Ishikawa (cell line): ENCODE data around the gene LCN10.
A peak's percentile ranks its signal among the peaks of the same experiment; 100 is the strongest.

Experiments
- CEBPB ChIP-seq: IDR thresholded peaks from 2 replicates; pipeline ENCODE4 v1.6.1; 2012
- CREB1 ChIP-seq: IDR thresholded peaks from 2 replicates; pipeline ENCODE4 v1.6.1; 2012; ENCODE audit warnings: low read depth
- EGR1 ChIP-seq: IDR thresholded peaks from 2 replicates; pipeline ENCODE4 v1.6.1; 2012
- EP300 ChIP-seq: IDR thresholded peaks from 2 replicates; pipeline ENCODE4 v1.6.1; 2012; ENCODE audit warnings: borderline replicate concordance
- FOXM1 ChIP-seq: IDR thresholded peaks from 2 replicates; pipeline ENCODE4 v1.6.1; 2012; ENCODE audit warnings: low read depth, borderline replicate concordance
- NFIC ChIP-seq: IDR thresholded peaks from 2 replicates; pipeline ENCODE4 v1.6.1; 2012
- RAD21 ChIP-seq: IDR thresholded peaks from 2 replicates; pipeline ENCODE4 v1.6.1; 2012; ENCODE audit warnings: low read depth
- TAF1 ChIP-seq: IDR thresholded peaks from 2 replicates; pipeline ENCODE4 v1.6.1; 2012; ENCODE audit warnings: low read depth, mild to moderate bottlenecking
- TCF12 ChIP-seq: IDR thresholded peaks from 2 replicates; pipeline ENCODE4 v1.6.1; 2012; ENCODE audit warnings: low read depth
- TEAD4 ChIP-seq: IDR thresholded peaks from 2 replicates; pipeline ENCODE4 v1.6.1; 2012
- YY1 ChIP-seq: IDR thresholded peaks from 2 replicates; pipeline ENCODE4 v1.6.1; 2012; ENCODE audit warnings: low read depth
- ZBTB7A ChIP-seq: IDR thresholded peaks from 2 replicates; pipeline ENCODE4 v1.6.1; 2012; ENCODE audit warnings: low read depth
- TF ChIP-seq, protein P1 (sequence below): IDR thresholded peaks from 2 replicates; pipeline ENCODE4 v1.6.1; 2012
- TF ChIP-seq, protein P2 (sequence below): IDR thresholded peaks from 2 replicates; pipeline ENCODE4 v1.6.1; 2012
- TF ChIP-seq, protein P3 (sequence below): IDR thresholded peaks from 2 replicates; pipeline ENCODE4 v1.6.1; 2012; ENCODE audit warnings: low read depth, mild to moderate bottlenecking

Gene LCN10

DNA sequence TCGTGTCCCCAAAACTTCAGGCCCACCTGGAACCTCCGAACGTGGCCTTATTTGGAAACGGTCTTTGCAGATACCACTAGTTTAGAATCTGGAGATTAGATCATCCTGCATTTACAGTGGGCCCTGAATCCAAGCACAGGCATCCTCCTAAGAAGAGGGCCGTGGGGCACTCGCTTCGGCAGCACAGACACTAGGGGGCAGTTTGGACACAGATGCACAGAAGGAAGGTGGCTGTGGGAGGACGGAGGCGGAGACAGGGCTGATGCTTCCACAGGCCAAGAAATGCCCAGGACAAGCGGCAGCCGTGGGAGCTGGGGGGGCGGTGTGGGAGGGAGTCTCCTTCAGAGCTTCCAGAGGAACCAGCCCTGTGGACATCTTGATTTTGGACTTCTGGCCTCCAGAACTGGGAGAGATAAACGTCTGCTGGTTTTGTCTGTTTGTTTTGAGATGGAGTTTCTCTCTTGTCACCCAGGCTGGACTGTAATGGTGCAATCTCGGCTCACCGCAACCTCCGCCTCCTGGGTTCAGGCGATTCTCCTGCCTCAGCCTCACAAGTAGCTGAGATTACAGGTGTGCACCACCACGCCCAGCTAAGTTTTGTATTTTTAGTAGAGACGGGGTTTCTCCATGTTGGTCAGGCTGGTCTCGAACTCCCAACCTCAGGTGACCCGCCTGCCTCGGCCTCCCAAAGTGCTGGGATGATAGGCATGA is 18.2 kb upstream of the LCN10 start:
- TF ChIP-seq RAD21, result peak; percentile 38; the same call in 1 of the 2 replicates

DNA sequence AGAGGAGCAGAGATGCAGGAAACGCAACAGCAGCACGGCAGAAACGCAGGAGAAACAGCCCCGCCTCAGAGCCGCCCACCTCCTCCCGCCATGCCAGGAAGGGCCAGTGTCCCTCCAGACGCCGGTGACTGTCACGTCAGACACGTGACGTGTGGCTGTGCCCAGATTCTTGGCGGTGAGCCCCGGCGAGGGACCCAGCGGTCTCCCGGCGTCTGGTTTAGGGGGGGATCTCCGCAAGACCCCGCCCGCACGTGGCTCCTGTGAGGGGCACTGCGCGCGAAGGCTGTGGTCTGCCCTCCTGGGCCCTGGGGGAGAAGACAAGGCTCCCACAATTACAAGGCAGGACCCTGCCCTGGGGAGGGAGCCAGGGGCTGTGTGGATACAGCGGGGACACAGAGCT is 17.7 kb upstream of the LCN10 start:
- TF ChIP-seq YY1, result no peak
- TF ChIP-seq ZBTB7A, result no peak
- no peak for TF ChIP-seq TEAD4
- no peak for TF ChIP-seq FOXM1
- no peak for TF ChIP-seq EP300
- no peak for TF ChIP-seq CREB1
- TF ChIP-seq, protein P1, sequence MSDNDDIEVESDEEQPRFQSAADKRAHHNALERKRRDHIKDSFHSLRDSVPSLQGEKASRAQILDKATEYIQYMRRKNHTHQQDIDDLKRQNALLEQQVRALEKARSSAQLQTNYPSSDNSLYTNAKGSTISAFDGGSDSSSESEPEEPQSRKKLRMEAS, result no peak
- no peak for TF ChIP-seq TCF12
- no peak for TF ChIP-seq CEBPB
- TF ChIP-seq EGR1, result no peak
- TF ChIP-seq, protein P2, sequence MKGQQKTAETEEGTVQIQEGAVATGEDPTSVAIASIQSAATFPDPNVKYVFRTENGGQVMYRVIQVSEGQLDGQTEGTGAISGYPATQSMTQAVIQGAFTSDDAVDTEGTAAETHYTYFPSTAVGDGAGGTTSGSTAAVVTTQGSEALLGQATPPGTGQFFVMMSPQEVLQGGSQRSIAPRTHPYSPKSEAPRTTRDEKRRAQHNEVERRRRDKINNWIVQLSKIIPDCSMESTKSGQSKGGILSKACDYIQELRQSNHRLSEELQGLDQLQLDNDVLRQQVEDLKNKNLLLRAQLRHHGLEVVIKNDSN, result no peak
- no peak for TF ChIP-seq RAD21
- no peak for TF ChIP-seq TAF1
- TF ChIP-seq, protein P3, sequence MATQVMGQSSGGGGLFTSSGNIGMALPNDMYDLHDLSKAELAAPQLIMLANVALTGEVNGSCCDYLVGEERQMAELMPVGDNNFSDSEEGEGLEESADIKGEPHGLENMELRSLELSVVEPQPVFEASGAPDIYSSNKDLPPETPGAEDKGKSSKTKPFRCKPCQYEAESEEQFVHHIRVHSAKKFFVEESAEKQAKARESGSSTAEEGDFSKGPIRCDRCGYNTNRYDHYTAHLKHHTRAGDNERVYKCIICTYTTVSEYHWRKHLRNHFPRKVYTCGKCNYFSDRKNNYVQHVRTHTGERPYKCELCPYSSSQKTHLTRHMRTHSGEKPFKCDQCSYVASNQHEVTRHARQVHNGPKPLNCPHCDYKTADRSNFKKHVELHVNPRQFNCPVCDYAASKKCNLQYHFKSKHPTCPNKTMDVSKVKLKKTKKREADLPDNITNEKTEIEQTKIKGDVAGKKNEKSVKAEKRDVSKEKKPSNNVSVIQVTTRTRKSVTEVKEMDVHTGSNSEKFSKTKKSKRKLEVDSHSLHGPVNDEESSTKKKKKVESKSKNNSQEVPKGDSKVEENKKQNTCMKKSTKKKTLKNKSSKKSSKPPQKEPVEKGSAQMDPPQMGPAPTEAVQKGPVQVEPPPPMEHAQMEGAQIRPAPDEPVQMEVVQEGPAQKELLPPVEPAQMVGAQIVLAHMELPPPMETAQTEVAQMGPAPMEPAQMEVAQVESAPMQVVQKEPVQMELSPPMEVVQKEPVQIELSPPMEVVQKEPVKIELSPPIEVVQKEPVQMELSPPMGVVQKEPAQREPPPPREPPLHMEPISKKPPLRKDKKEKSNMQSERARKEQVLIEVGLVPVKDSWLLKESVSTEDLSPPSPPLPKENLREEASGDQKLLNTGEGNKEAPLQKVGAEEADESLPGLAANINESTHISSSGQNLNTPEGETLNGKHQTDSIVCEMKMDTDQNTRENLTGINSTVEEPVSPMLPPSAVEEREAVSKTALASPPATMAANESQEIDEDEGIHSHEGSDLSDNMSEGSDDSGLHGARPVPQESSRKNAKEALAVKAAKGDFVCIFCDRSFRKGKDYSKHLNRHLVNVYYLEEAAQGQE, result no peak
- TF ChIP-seq NFIC, result no peak

DNA sequence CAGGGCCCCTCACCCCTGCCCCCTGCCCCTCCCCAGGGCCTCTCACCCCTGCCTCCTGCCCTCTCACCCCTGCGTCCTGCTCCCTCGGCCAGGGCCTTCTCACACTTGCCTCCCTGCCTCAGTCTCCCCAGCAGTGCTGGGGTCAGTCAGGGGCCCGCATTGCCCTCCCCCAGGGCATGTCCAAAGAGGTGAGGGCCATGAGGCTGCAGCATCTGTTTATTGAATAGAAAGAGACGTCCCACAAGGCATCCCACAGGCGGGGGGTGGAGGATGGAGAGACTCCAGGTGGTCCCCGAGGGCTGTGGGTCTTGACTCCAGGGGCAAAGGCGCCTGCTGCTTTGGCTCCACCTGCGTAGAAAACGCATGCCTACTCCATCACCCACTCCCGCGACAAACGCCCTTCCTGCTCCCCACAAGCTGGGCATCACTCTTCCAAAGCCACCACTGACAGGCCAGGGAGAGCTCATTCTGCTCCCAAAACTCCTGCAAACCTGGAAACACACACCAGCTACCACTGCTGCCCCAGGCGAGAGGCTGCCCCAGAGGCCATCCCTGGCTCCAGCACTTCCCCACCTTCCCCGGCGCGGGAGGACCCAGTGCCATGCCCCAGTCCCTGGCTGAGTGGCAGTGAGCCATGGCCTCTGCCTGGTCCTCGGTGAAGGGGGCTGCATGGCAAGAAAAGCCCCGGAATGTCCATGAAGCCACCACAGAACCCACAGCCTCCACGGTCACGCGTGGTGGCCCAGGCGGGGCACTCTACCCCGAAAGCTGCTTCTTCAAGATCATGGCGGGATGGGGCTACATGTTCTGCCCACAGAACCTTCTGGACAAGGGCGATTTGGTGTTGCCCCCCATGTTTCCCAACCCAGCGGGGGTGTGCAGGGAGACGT is 16.9 kb upstream of the LCN10 start:
- TF ChIP-seq TCF12 (no peak), FOXM1 (no peak), NFIC (no peak), CREB1 (no peak), EP300 (no peak), TAF1 (no peak), EGR1 (no peak), CEBPB (no peak), ZBTB7A (no peak), TEAD4 (no peak), RAD21 (no peak), YY1 (no peak)
- TF ChIP-seq, protein P3, result no peak
- TF ChIP-seq, protein P2, result no peak
- TF ChIP-seq, protein P1, result no peak

DNA sequence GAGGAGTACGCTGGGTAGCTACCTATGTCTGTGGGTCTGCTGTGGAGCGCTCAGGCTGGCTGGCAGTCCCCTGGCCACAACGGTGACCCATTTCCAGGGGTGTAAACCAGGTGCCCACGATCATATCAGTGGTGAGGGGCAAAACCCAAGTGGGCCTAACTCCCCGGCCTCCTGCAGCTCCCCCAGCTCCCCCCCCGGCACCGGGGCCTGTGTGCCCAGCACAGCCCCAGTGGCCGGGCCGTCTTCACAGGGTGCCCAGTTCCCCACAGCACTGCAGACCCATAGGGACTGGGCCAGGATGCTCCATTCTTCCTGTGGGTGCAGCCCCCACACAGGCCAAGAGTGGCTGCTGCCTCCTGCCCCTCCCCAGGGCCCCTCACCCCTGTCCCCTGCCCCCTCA is 16.3 kb upstream of the LCN10 start:
- TF ChIP-seq, protein P3, result no peak
- TF ChIP-seq CEBPB (no peak), YY1 (no peak), ZBTB7A (no peak), TEAD4 (no peak)
- TF ChIP-seq, protein P1, result no peak
